Activated CD4-positive, alpha-beta memory T cell treated with anti-CD3 and anti-CD28 coated beads, Interleukin-2, amount 10 ng/mL, durations not matched to agents 7 days and 5 days (primary cell): ENCODE measurements around the gene MVP. TPM values are rescaled to one million over a fixed set of nuclear protein-coding genes. Genes with fewer than 3 reads are reported as not detected.

Experiments used
- CTCF ChIA-PET: fragments of 350-600 bp; sonication (Branson Sonifier 250); formaldehyde crosslinking; loops from one replicate; lab custom pipeline; 2021; ENCODE audit warnings: antibody characterized with exemption, inconsistent platforms; lab: Charles Lee
- POLR2A ChIA-PET: fragments of 350-600 bp; sonication (Branson Sonifier 250); formaldehyde crosslinking; loops from one replicate; lab custom pipeline; 2021; ENCODE audit warnings: antibody characterized with exemption; lab: Charles Lee
- DNase-seq: peaks from one replicate; pipeline ENCODE4 v3.0.0-alpha.2; 2020
- H3K27ac Mint-ChIP-seq: one replicate; pipeline ENCODE4 v1.8.0; 2021; ENCODE audit warnings: mild to moderate bottlenecking, mixed read lengths
- H3K27me3 Mint-ChIP-seq: one replicate; pipeline ENCODE4 v1.8.0; 2021; ENCODE audit warnings: mixed read lengths
- H3K36me3 Mint-ChIP-seq: one replicate; pipeline ENCODE4 v1.8.0; 2021; ENCODE audit warnings: low read depth, mixed read lengths
- H3K4me1 Mint-ChIP-seq: one replicate; pipeline ENCODE4 v1.8.0; 2021; ENCODE audit warnings: mixed read lengths
- H3K4me3 Mint-ChIP-seq: one replicate; pipeline ENCODE4 v1.8.0; 2021; ENCODE audit warnings: mild to moderate bottlenecking, mixed read lengths
- H3K9me3 Mint-ChIP-seq: one replicate; pipeline ENCODE4 v1.8.0; 2021; ENCODE audit warnings: mixed read lengths
- total RNA-seq, 2 experiments: library from RNA; stranded (reverse); gene quantifications; one replicate each; pipeline ENCODE4 v1.2.3, GENCODE V29; 2021

The MVP gene
- total RNA-seq, 2 experiments from 2014 or later, result 167 TPM

GRCh38 chr16:29840240-29840639 lies 20.0 kb downstream of the MVP start:
- H3K9me3 Mint-ChIP-seq, result no peaks in the 10 kb centered on the region
- ChIA-PET CTCF (interaction anchor here (0.7 to 2.7 kb wide), 2 partner anchors 8 to 1480 kb away, joined by 3 to 9 read pairs; no protein-coding TSS in a partner anchor), POLR2A (no interaction called here)
- no peak for DNase-seq
- peaks cover 65% of the 10 kb centered on the region for H3K36me3 Mint-ChIP-seq
- no peaks in the 10 kb centered on the region for H3K4me1 Mint-ChIP-seq
- H3K4me3 Mint-ChIP-seq, result no peak overlapping the region
- H3K27ac Mint-ChIP-seq, result no peak overlapping the region
- H3K27me3 Mint-ChIP-seq, result no peaks in the 10 kb centered on the region

GRCh38 chr16:29841631-29842030 lies 21.4 kb downstream of the MVP start:
- Mint-ChIP-seq H3K9me3 (no peaks in the 10 kb centered on the region), H3K4me1 (no peaks in the 10 kb centered on the region), H3K27me3 (no peaks in the 10 kb centered on the region), H3K36me3 (peaks cover 64% of the 10 kb centered on the region), H3K27ac (no peak overlapping the region), H3K4me3 (no peak overlapping the region)
- CTCF ChIA-PET, result no interaction called here
- no peak for DNase-seq
- POLR2A ChIA-PET, result interaction anchor here (0.8 kb wide), 1 partner anchor 30 kb away, joined by 3 read pairs; no protein-coding TSS in a partner anchor

DNA sequence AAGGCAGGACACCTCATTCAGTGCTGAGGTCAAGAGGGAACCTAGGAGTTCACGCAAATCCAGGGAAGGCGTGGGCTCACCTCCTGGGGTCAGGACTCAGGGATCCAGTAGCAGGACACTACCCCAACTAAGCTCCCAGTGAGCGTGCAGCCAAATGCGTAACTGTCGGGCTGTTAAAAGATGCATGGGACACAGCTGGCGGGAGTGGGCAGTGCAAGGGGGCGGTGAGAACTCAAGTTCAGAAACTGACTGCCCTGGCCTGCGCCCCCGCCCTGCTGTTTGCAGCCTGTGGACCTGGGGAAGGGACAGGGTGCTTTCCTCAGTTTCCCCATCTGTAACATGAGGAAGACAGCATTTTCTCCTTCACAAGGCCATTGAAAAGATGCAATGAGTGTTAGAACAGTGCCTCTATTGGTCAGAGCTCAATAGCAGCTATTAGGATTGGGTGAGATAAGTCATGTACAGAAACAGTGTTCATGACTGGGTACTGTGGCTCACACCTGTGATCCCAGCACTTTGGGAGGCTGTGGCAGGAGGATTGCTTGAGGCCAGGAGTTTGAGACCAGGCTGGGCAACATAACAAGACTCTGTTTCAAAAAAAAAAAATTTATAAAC lies 22.6 kb downstream of the MVP start:
- CTCF ChIA-PET, result interaction anchor here (0.5 to 0.9 kb wide), 2 partner anchors 17 to 141 kb away, joined by 3 read pairs; no protein-coding TSS in a partner anchor
- peaks cover 4% of the 10 kb centered on the region for H3K4me1 Mint-ChIP-seq
- H3K9me3 Mint-ChIP-seq, result no peaks in the 10 kb centered on the region
- no peak overlapping the region for H3K27ac Mint-ChIP-seq
- no peak for DNase-seq
- H3K36me3 Mint-ChIP-seq, result peaks cover 61% of the 10 kb centered on the region
- no peak overlapping the region for H3K4me3 Mint-ChIP-seq
- POLR2A ChIA-PET, result interaction anchor here (0.7 to 1.9 kb wide), 4 partner anchors 22 to 152 kb away, joined by 3 to 7 read pairs (median 4); partner anchors contain the start of gene MVP
- H3K27me3 Mint-ChIP-seq, result no peaks in the 10 kb centered on the region

DNA sequence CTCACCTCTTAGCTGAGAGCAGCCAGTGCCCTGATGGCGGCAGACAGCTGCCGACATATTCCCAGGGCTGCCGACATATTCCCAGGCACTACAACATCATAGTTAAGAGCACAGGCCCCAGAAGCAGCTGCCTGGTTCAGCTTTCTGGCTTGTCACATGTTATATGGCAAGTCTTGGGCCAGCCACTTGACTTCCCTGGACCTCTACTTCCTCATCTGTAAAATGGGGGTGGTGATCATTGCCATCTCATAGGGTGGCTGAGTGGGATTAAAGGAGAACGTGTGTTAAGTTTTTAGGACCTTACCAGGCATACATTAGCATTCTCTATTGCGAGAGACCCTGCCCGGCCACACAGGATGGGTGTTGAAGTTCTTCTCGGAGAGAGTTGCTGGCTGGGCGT lies 23.7 kb downstream of the MVP start:
- H3K4me1 Mint-ChIP-seq, result peaks cover 10% of the 10 kb centered on the region
- no peak overlapping the region for H3K27ac Mint-ChIP-seq
- POLR2A ChIA-PET, result interaction anchor here (0.7 to 1.9 kb wide), 4 partner anchors 23 to 153 kb away, joined by 3 to 7 read pairs (median 4); no protein-coding TSS in a partner anchor
- H3K36me3 Mint-ChIP-seq, result peaks cover 69% of the 10 kb centered on the region
- CTCF ChIA-PET, result interaction anchor here (1.9 kb wide), 1 partner anchor 143 kb away, joined by 4 read pairs; no protein-coding TSS in a partner anchor
- H3K27me3 Mint-ChIP-seq, result no peaks in the 10 kb centered on the region
- no peak overlapping the region for H3K4me3 Mint-ChIP-seq
- DNase-seq, result no peak
- H3K9me3 Mint-ChIP-seq, result no peaks in the 10 kb centered on the region

GRCh38 chr16:29844575-29845331 lies 24.5 kb downstream of the MVP start:
- Mint-ChIP-seq H3K36me3 (peaks cover 64% of the 10 kb centered on the region), H3K27ac (no peak overlapping the region), H3K4me1 (peaks cover 10% of the 10 kb centered on the region), H3K9me3 (no peaks in the 10 kb centered on the region), H3K27me3 (no peaks in the 10 kb centered on the region), H3K4me3 (no peak overlapping the region)
- no peak for DNase-seq
- ChIA-PET POLR2A (interaction anchor here (1.1 to 3.9 kb wide), 3 partner anchors 17 to 36 kb away, joined by 3 to 15 read pairs (median 3); no protein-coding TSS in a partner anchor), CTCF (interaction anchor here (1.9 kb wide), 1 partner anchor 144 kb away, joined by 4 read pairs; no protein-coding TSS in a partner anchor)

- DNase-seq, result no peak
- peaks cover 62% of the 10 kb centered on the region for H3K36me3 Mint-ChIP-seq
- H3K27ac Mint-ChIP-seq, result no peak overlapping the region
- POLR2A ChIA-PET, result interaction anchor here (1.1 to 4.0 kb wide), 3 partner anchors 18 to 145 kb away, joined by 3 to 33 read pairs (median 15); no protein-coding TSS in a partner anchor
- CTCF ChIA-PET, result no interaction called here
- peaks cover 10% of the 10 kb centered on the region for H3K4me1 Mint-ChIP-seq
- H3K4me3 Mint-ChIP-seq, result no peak overlapping the region
- no peaks in the 10 kb centered on the region for H3K27me3 Mint-ChIP-seq
- no peaks in the 10 kb centered on the region for H3K9me3 Mint-ChIP-seq
These were observed 25.4 kb downstream of the MVP start for GRCh38 chr16:29845656-29846055.

DNA sequence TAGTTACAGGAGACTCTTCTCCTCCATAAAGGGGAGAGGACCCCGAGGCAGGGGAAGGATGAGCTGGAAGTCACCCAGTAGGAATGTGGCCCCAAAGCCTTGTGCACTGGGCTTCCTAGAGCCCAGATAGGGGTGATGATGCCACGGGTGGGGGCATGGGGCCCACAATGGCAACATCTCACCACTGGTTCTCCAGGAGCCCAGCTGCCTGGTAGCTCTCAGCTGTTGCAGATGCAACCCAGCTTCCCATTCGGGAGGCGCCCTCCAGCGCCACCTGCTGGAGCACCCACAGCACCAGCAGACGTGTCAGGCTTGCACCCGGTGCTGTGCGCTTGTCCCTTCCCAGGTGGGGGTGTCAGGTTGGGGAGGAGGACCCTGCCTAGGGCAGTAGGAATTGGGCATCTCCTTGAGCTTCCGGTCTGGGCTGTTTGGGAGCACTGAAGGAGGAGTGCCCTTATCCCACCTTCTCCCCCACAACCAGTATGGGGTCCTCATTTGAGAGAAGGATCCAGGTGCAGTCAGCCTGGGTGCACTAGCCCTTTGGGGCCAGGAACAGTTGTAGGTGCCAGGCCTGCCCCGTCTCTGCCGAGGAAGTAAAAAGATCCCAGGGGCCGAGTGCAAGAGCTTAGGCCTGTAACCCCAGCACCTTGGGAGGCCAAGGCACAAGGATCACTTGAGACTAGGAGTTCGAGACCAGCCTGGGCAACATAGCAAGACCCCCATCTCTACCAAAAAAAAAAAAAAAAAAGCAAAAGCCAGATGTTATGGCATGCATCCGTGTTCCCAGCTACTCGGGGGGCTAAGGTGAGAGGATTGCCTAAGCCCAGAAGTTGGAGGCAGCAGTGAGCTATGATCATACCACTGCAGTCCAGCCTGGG lies 28.4 kb downstream of the MVP start:
- Mint-ChIP-seq H3K36me3 (peaks cover 51% of the 10 kb centered on the region), H3K27ac (peak overlapping the region; percentile 63), H3K4me1 (peaks cover 10% of the 10 kb centered on the region), H3K27me3 (no peaks in the 10 kb centered on the region), H3K4me3 (no peak overlapping the region), H3K9me3 (no peaks in the 10 kb centered on the region)
- DNase-seq, result peak; percentile 85
- CTCF ChIA-PET, result interaction anchor here (0.6 to 4.0 kb wide), 41 partner anchors 9 to 237 kb away, joined by 3 to 86 read pairs (median 5); partner anchors contain the start of genes ALDOA, C16orf54, CDIPT and KCTD13
- POLR2A ChIA-PET, result interaction anchor here (0.7 to 4.0 kb wide), 15 partner anchors 9 to 183 kb away, joined by 3 to 33 read pairs (median 4); partner anchors contain the start of genes HIRIP3, KIF22, MAZ and MVP

DNA sequence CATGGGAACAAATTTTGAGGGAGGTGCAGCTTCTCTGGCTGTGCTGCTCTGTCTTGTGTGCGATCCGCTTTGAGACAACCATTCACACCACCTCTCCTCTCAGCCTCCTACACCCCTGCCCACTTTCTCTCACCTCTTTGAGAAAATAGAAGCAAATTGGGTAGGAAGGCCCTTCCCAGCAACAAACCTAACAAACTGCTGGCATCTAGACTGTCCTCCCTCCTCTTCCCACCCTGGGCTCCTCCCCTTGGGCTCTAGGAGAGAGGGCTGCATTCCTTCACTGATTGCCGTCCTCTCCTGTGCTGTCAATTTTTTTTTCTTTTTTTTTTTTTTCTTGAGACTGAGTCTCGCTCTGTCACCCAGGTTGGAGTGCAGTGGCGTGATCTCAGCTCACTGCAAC lies 29.2 kb downstream of the MVP start:
- Mint-ChIP-seq H3K4me1 (peaks cover 10% of the 10 kb centered on the region), H3K36me3 (peaks cover 47% of the 10 kb centered on the region), H3K27ac (no peak overlapping the region), H3K4me3 (no peak overlapping the region), H3K27me3 (no peaks in the 10 kb centered on the region), H3K9me3 (no peaks in the 10 kb centered on the region)
- no peak for DNase-seq
- ChIA-PET CTCF (interaction anchor here (0.5 to 4.0 kb wide), 15 partner anchors 9 to 162 kb away, joined by 3 to 86 read pairs (median 8); partner anchors contain the start of genes KCTD13, MVP, PAGR1 and TAOK2), POLR2A (interaction anchor here (1.7 to 4.0 kb wide), 4 partner anchors 33 to 148 kb away, joined by 4 to 33 read pairs (median 20); partner anchors contain the start of genes MAZ, PAGR1 and TMEM219)

GRCh38 chr16:29850998-29851397 lies 30.7 kb downstream of the MVP start:
- H3K27me3 Mint-ChIP-seq, result no peaks in the 10 kb centered on the region
- H3K4me3 Mint-ChIP-seq, result no peak overlapping the region
- CTCF ChIA-PET, result interaction anchor here (0.7 to 0.8 kb wide), 3 partner anchors 43 to 150 kb away, joined by 3 read pairs; no protein-coding TSS in a partner anchor
- peaks cover 10% of the 10 kb centered on the region for H3K4me1 Mint-ChIP-seq
- POLR2A ChIA-PET, result interaction anchor here (1.0 kb wide), 1 partner anchor 12 kb away, joined by 3 read pairs; no protein-coding TSS in a partner anchor
- H3K9me3 Mint-ChIP-seq, result no peaks in the 10 kb centered on the region
- DNase-seq, result no peak
- peaks cover 33% of the 10 kb centered on the region for H3K36me3 Mint-ChIP-seq
- no peak overlapping the region for H3K27ac Mint-ChIP-seq

DNA sequence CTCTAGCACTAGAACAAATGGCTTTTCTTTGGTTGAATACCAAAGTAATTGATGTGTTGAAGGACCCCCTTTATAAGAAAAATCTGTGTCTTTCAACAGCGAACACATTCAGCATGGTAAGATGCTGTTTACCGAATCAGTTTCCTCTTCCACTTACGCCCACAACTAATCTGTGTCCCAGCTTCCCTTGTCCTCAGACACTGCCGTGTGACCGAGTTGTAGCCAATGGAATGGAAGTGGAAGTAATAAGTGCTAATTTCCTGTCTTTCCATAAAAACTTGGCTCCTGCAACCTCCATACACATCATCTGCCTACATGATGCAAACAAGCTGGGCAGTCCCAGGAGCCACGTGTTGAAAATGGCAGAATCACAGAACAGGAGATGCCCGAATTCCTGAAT lies 32.4 kb downstream of the MVP start:
- peaks cover 6% of the 10 kb centered on the region for H3K4me1 Mint-ChIP-seq
- POLR2A ChIA-PET, result interaction anchor here (1.1 to 1.9 kb wide), 3 partner anchors 11 to 27 kb away, joined by 4 to 5 read pairs (median 4); partner anchors contain the start of gene CDIPT

DNA sequence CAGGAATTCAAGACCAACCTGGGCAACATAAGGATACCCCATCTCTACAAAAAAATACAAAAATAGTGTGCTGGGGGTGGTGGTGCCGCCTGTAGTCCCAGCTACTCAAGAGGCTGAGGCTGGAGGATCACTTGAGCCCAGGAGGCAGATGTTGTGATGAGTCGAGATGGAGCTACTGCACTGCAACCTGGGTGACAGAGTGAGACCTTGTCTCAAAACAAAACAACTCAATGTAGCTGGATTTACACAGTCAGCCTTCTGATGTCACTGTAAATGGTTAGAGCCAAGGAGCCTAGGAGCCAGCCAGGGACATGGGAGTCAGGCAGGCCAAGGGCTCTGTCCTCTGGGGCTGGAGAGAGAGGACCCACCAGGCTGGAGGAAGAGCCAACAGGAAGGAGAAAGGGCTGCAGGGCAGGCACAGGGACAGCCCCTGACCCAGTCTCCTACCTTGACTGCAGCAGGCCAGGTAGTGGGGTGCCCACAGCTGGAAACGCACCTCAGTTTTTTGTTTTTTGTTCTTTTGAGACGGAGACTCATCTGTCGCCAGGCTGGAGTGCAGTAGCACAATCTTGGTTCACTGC lies 34.3 kb downstream of the MVP start:
- ChIA-PET CTCF (no interaction called here), POLR2A (interaction anchor here (0.9 to 1.2 kb wide), 2 partner anchors 10 to 38 kb away, joined by 3 read pairs; partner anchors contain the start of gene PAGR1)

More for the DNA sequence above, 32.4 kb downstream of the MVP start:
- no peak for DNase-seq
- Mint-ChIP-seq H3K36me3 (peaks cover 25% of the 10 kb centered on the region), H3K27ac (no peak overlapping the region), H3K9me3 (no peaks in the 10 kb centered on the region), H3K4me3 (no peak overlapping the region), H3K27me3 (no peaks in the 10 kb centered on the region)
- CTCF ChIA-PET, result interaction anchor here (0.7 to 1.0 kb wide), 2 partner anchors 25 to 60 kb away, joined by 3 read pairs; no protein-coding TSS in a partner anchor

More for the DNA sequence above, 34.3 kb downstream of the MVP start:
- Mint-ChIP-seq H3K4me3 (no peak overlapping the region), H3K4me1 (peaks cover 2% of the 10 kb centered on the region), H3K36me3 (peaks cover 24% of the 10 kb centered on the region), H3K27ac (no peak overlapping the region), H3K27me3 (no peaks in the 10 kb centered on the region), H3K9me3 (no peaks in the 10 kb centered on the region)
- no peak for DNase-seq
